IMR-90 (cell line): ENCODE data around the gene HPSE. TPM values are rescaled to one million over a fixed set of nuclear protein-coding genes. Genes with fewer than 3 reads are reported as not detected.

Experiments used
- ATAC-seq: fragments of 200-7000 bp; cut with Tn5 transposase; 2 replicates; pipeline ENCODE4 v1.9.1; 2020; ENCODE audit warnings: low read depth, mild to moderate bottlenecking, moderate library complexity
- BruUV-seq: library from RNA; stranded (reverse); fragments of 400-500 nt; replicated peaks from 2 replicates; lab custom pipeline; 2021; lab: Mats Ljungman, UMichigan
- CTCF ChIA-PET: fragments of 300-600 bp; formaldehyde crosslinking; extraction: SDS; loops from one replicate; lab custom pipeline; 2021; ENCODE audit warnings: antibody characterized with exemption; lab: Yijun Ruan, JAX
- POLR2A ChIA-PET: fragments of 300-600 bp; sonication (Branson Sonifier 250); formaldehyde crosslinking; loops from one replicate; lab custom pipeline; 2022; ENCODE audit warnings: antibody characterized with exemption; ENCODE audit not compliant: unreplicated experiment; lab: Charles Lee
- DNase-seq: peaks from one replicate; pipeline ENCODE4 v3.0.0; 2013
- H2AFZ ChIP-seq: replicated peaks from 2 replicates; pipeline ENCODE3; 2013; ENCODE audit warnings: low read length, mild to moderate bottlenecking; ENCODE audit not compliant: poor library complexity
- H2AK5ac ChIP-seq: 2 replicates; pipeline ENCODE4 v1.6.1; 2013; ENCODE audit warnings: low read depth, low read length, inconsistent platforms
- H2AK9ac ChIP-seq: replicated peaks from 2 replicates; pipeline ENCODE3; 2013; ENCODE audit warnings: mild to moderate bottlenecking, low read depth, low read length, moderate library complexity; ENCODE audit not compliant: poor library complexity
- H2BK120ac ChIP-seq: 2 replicates; pipeline ENCODE4 v1.6.1; 2013; ENCODE audit warnings: low read depth, low read length, inconsistent platforms
- H2BK15ac ChIP-seq: 3 replicates; pipeline ENCODE4 v1.6.1; 2013; ENCODE audit warnings: low read depth, low read length, inconsistent platforms
- H2BK20ac ChIP-seq: 2 replicates; pipeline ENCODE4 v1.6.1; 2013; ENCODE audit warnings: low read depth, mild to moderate bottlenecking, inconsistent platforms, low read length, moderate library complexity
- H2BK5ac ChIP-seq: 2 replicates; pipeline ENCODE4 v1.6.1; 2013; ENCODE audit warnings: mild to moderate bottlenecking, low read depth, low read length, inconsistent platforms; ENCODE audit not compliant: poor library complexity, severe bottlenecking
- H3K14ac ChIP-seq: replicated peaks from 2 replicates; pipeline ENCODE4 v1.6.1; 2013; ENCODE audit warnings: low read depth, low read length, inconsistent platforms
- H3K18ac ChIP-seq: 2 replicates; pipeline ENCODE4 v1.6.1; 2013; ENCODE audit warnings: low read depth, low read length, control low read depth
- H3K23ac ChIP-seq: 2 replicates; pipeline ENCODE4 v1.6.1; 2013; ENCODE audit warnings: low read depth, low read length, inconsistent platforms
- H3K27ac ChIP-seq: 2 replicates; pipeline ENCODE4 v1.5.1; 2013; ENCODE audit warnings: mild to moderate bottlenecking, control low read depth, low read length; ENCODE audit not compliant: insufficient read depth
- H3K27me3 ChIP-seq: 2 replicates; pipeline ENCODE4 v1.6.1; 2013; ENCODE audit warnings: low read length; ENCODE audit not compliant: control insufficient read depth, insufficient read depth
- H3K36me3 ChIP-seq: 2 replicates; pipeline ENCODE4 v1.6.1; 2013; ENCODE audit warnings: low read length, mixed read lengths; ENCODE audit not compliant: control insufficient read depth, insufficient read depth
- H3K4ac ChIP-seq: 2 replicates; pipeline ENCODE4 v1.6.1; 2013; ENCODE audit warnings: low read depth, low read length, inconsistent platforms
- H3K4me1 ChIP-seq: 2 replicates; pipeline ENCODE4 v1.6.1; 2013; ENCODE audit warnings: low read length, mixed read lengths; ENCODE audit not compliant: control insufficient read depth, insufficient read depth
- H3K4me2 ChIP-seq: 2 replicates; pipeline ENCODE4 v1.6.1; 2013; ENCODE audit warnings: low read depth, mild to moderate bottlenecking, control low read depth, low read length, moderate library complexity
- H3K4me3 ChIP-seq: 2 replicates; pipeline ENCODE4 v1.5.1; 2013; ENCODE audit warnings: low read depth, mild to moderate bottlenecking, control low read depth, low read length, moderate library complexity; ENCODE audit not compliant: insufficient read depth
- H3K56ac ChIP-seq: 2 replicates; pipeline ENCODE4 v1.6.1; 2013; ENCODE audit warnings: low read length, inconsistent platforms; ENCODE audit not compliant: insufficient read depth; ENCODE audit errors: extremely low read depth
- H3K79me1 ChIP-seq, 2 experiments: 2 replicates each; pipeline ENCODE4 v1.6.1; 2013; ENCODE audit warnings: low read length in 2 of 2, inconsistent platforms in 1 of 2, low read depth in 1 of 2
- H3K9ac ChIP-seq: 2 replicates; pipeline ENCODE4 v1.6.1; 2013; ENCODE audit warnings: low read depth, low read length, control low read depth
- H3K9me1 ChIP-seq: 2 replicates; pipeline ENCODE4 v1.6.1; 2013; ENCODE audit warnings: low read length, inconsistent platforms; ENCODE audit not compliant: insufficient read depth
- H3K9me3 ChIP-seq: 2 replicates; pipeline ENCODE4 v1.6.1; 2013; ENCODE audit warnings: low read length; ENCODE audit not compliant: control insufficient read depth, insufficient read depth
- H4K20me1 ChIP-seq: 2 replicates; pipeline ENCODE4 v1.6.1; 2013; ENCODE audit warnings: low read length, inconsistent platforms; ENCODE audit not compliant: insufficient read depth
- H4K5ac ChIP-seq: 2 replicates; pipeline ENCODE4 v1.6.1; 2013; ENCODE audit warnings: mild to moderate bottlenecking, low read depth, low read length, control low read depth
- H4K8ac ChIP-seq, 2 experiments: 2 replicates each; pipeline ENCODE4 v1.6.1; 2013; ENCODE audit warnings: low read depth in 2 of 2, low read length in 2 of 2, control low read depth in 1 of 2, inconsistent platforms in 1 of 2
- H4K91ac ChIP-seq: 2 replicates; pipeline ENCODE4 v1.6.1; 2013; ENCODE audit warnings: low read depth, low read length, inconsistent platforms; ENCODE audit not compliant: insufficient read depth
- BHLHE40 ChIP-seq: fragments of 150-350 bp; IDR thresholded peaks from 2 replicates; pipeline ENCODE4 v1.6.1; 2016; ENCODE audit warnings: mild to moderate bottlenecking, low read depth, low read length
- CEBPB ChIP-seq: IDR thresholded peaks from 2 replicates; pipeline ENCODE4 v1.6.1; 2012; ENCODE audit warnings: low read depth, low read length, improper control_type of control experiment
- CHD1 ChIP-seq: IDR thresholded peaks from 2 replicates; pipeline ENCODE4 v1.6.1; 2012; ENCODE audit warnings: low read depth, low read length, improper control_type of control experiment
- ELK1 ChIP-seq: fragments of 150-350 bp; IDR thresholded peaks from 2 replicates; pipeline ENCODE4 v1.6.1; 2016; ENCODE audit warnings: low read depth, mild to moderate bottlenecking, low read length, moderate library complexity, borderline replicate concordance
- FOS ChIP-seq: fragments of 150-350 bp; IDR thresholded peaks from 2 replicates; pipeline ENCODE4 v1.6.1; 2016; ENCODE audit warnings: low read depth, low read length
- MAFK ChIP-seq: IDR thresholded peaks from 2 replicates; pipeline ENCODE4 v1.6.1; 2012; ENCODE audit warnings: low read depth, low read length, improper control_type of control experiment
- MAZ ChIP-seq: IDR thresholded peaks from 2 replicates; pipeline ENCODE4 v1.6.1; 2012; ENCODE audit warnings: low read depth, mild to moderate bottlenecking, low read length, improper control_type of control experiment, moderate library complexity, borderline replicate concordance
- MXI1 ChIP-seq: IDR thresholded peaks from 2 replicates; pipeline ENCODE4 v1.6.1; 2012; ENCODE audit warnings: low read depth, mild to moderate bottlenecking, low read length, moderate library complexity, borderline replicate concordance
- NFE2L2 ChIP-seq: fragments of 150-350 bp; IDR thresholded peaks from 2 replicates; pipeline ENCODE4 v1.6.1; 2016; ENCODE audit warnings: low read depth, mild to moderate bottlenecking, low read length
- POLR2A ChIP-seq: IDR thresholded peaks from 2 replicates; pipeline ENCODE4 v1.6.1; 2012; ENCODE audit warnings: mild to moderate bottlenecking, low read depth, low read length
- RAD21 ChIP-seq: IDR thresholded peaks from 2 replicates; pipeline ENCODE4 v1.6.1; 2012; ENCODE audit warnings: low read length, improper control_type of control experiment
- RCOR1 ChIP-seq: IDR thresholded peaks from 2 replicates; pipeline ENCODE4 v1.6.1; 2012; ENCODE audit warnings: mild to moderate bottlenecking, low read length, improper control_type of control experiment; ENCODE audit not compliant: insufficient replicate concordance
- RFX5 ChIP-seq: IDR thresholded peaks from 2 replicates; pipeline ENCODE4 v1.8.0; 2012; ENCODE audit warnings: low read depth, mild to moderate bottlenecking, low read length, moderate library complexity
- SMC3 ChIP-seq: fragments of 150-350 bp; IDR thresholded peaks from 2 replicates; pipeline ENCODE4 v1.6.1; 2016; ENCODE audit warnings: low read depth, mild to moderate bottlenecking, antibody characterized with exemption, low read length, moderate library complexity
- dilution Hi-C: fragments of 300-500 bp; cut with HindIII; formaldehyde crosslinking; loops from one replicate; pipeline ENCODE4 v1.14.3; 2018; ENCODE audit warnings: low sequenced_read_pairs; ENCODE audit not compliant: unreplicated experiment
- in situ Hi-C: fragments of 300-500 bp; cut with MboI; formaldehyde crosslinking; loops from 3 replicates; pipeline ENCODE4 v1.14.3; 2019; ENCODE audit warnings: low sequenced_read_pairs, inconsistent platforms, mixed read lengths
- intact Hi-C: fragments of 100-400 bp; cut with micrococcal nuclease; formaldehyde crosslinking; loops from 2 replicates; pipeline ENCODE4 v1.10.0; 2022
- polyA plus RNA-seq, 3 experiments: library from polyadenylated mRNA; depleted of rRNA; stranded (reverse); fragments of >200 nt; gene quantifications; 2 replicates each; pipeline ENCODE4 v1.2.3, GENCODE V29; 2012; ENCODE audit warnings: low replicate concordance in 1 of 3
- total RNA-seq: library from RNA; depleted of rRNA; stranded (reverse); fragments of >200 nt; gene quantifications from 2 replicates; pipeline ENCODE4 v1.2.3, GENCODE V29; 2012
- TF ChIP-seq, protein P1 (sequence below): fragments of 150-350 bp; IDR thresholded peaks from 2 replicates; pipeline ENCODE4 v1.6.1; 2017; ENCODE audit warnings: mild to moderate bottlenecking, antibody characterized with exemption, low read length, low read depth
- TF ChIP-seq, protein P2 (sequence below): conservative IDR thresholded peaks from 2 replicates; pipeline ENCODE4 v1.5.1; 2012; ENCODE audit warnings: mild to moderate bottlenecking, low read depth, low read length, improper control_type of control experiment

The HPSE gene
- total and polyA plus RNA-seq, 2 of the 4 experiments (the other 2 are of a cell fraction), result under 0.01 to 0.09 TPM

- H2AK9ac ChIP-seq, result no peak overlapping the region
- 0 out of 4 replicates have a peak, but pooled peaks cover 0 to 3% of the 10 kb centered on the region in 2 experiments for H3K79me1 ChIP-seq
- peak overlapping the region; percentile 86 for H4K91ac ChIP-seq
- ChIA-PET POLR2A (no interaction called here), CTCF (no interaction called here)
- H2AK5ac ChIP-seq, result 0 out of 2 replicates have a peak overlapping the region, but pooled peaks have one; percentile 37
- H3K9ac ChIP-seq, result no peak overlapping the region
- H4K5ac ChIP-seq, result no peak overlapping the region
- peak overlapping the region; percentile 54; the same call in 1 of the 2 replicates for H3K18ac ChIP-seq
- H2BK5ac ChIP-seq, result no peak overlapping the region
- DNase-seq (no peak), ATAC-seq (no peak)
- H3K4ac ChIP-seq, result peak overlapping the region; percentile 88
- no TSS peak for BruUV-seq
- H3K56ac ChIP-seq, result no peak overlapping the region
- no peaks in the 10 kb centered on the region for H3K9me3 ChIP-seq
- no peak overlapping the region for H3K4me3 ChIP-seq
- H3K4me2 ChIP-seq, result no peak overlapping the region
- peaks cover 3% of the 10 kb centered on the region; the same call in 1 of the 2 replicates for H3K36me3 ChIP-seq
- H2BK120ac ChIP-seq, result peak overlapping the region; percentile 95
- intact Hi-C loops, result no loop called here
- H2BK15ac ChIP-seq, result peak overlapping the region; percentile 93
- H3K27ac ChIP-seq, result no peak overlapping the region
- no peaks in the 10 kb centered on the region for H3K27me3 ChIP-seq
- peak overlapping the region; percentile 98 for H2BK20ac ChIP-seq
- peak overlapping the region; percentile 26; the same call in 1 of the 2 replicates for H3K23ac ChIP-seq
- peaks cover 8% of the 10 kb centered on the region for H3K4me1 ChIP-seq
- dilution Hi-C loops, result no loop called here
- H4K8ac ChIP-seq, result 0 out of 4 replicates have a peak overlapping the region, but pooled peaks of 1 of the 2 experiments have one; percentile 52
- no peak for TF ChIP-seq SMC3
- TF ChIP-seq BHLHE40, result no peak
- no peak for TF ChIP-seq CEBPB
- no peak for TF ChIP-seq RAD21
- no peak for TF ChIP-seq MXI1
- no peak for TF ChIP-seq ELK1
- no peak for TF ChIP-seq NFE2L2
- TF ChIP-seq MAFK, result no peak
- TF ChIP-seq, protein P1, sequence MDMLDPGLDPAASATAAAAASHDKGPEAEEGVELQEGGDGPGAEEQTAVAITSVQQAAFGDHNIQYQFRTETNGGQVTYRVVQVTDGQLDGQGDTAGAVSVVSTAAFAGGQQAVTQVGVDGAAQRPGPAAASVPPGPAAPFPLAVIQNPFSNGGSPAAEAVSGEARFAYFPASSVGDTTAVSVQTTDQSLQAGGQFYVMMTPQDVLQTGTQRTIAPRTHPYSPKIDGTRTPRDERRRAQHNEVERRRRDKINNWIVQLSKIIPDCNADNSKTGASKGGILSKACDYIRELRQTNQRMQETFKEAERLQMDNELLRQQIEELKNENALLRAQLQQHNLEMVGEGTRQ, result no peak
- TF ChIP-seq RFX5, result no peak
- TF ChIP-seq RCOR1, result no peak
- TF ChIP-seq, protein P2, sequence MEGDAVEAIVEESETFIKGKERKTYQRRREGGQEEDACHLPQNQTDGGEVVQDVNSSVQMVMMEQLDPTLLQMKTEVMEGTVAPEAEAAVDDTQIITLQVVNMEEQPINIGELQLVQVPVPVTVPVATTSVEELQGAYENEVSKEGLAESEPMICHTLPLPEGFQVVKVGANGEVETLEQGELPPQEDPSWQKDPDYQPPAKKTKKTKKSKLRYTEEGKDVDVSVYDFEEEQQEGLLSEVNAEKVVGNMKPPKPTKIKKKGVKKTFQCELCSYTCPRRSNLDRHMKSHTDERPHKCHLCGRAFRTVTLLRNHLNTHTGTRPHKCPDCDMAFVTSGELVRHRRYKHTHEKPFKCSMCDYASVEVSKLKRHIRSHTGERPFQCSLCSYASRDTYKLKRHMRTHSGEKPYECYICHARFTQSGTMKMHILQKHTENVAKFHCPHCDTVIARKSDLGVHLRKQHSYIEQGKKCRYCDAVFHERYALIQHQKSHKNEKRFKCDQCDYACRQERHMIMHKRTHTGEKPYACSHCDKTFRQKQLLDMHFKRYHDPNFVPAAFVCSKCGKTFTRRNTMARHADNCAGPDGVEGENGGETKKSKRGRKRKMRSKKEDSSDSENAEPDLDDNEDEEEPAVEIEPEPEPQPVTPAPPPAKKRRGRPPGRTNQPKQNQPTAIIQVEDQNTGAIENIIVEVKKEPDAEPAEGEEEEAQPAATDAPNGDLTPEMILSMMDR, result no peak
- TF ChIP-seq CHD1, result no peak
- no peak for TF ChIP-seq FOS
- no peak for TF ChIP-seq MAZ
- TF ChIP-seq POLR2A, result no peak
- no peak overlapping the region for H2AFZ ChIP-seq
- peak overlapping the region; percentile 81; the same call in 1 of the 2 replicates for H3K14ac ChIP-seq
- H3K9me1 ChIP-seq, result peaks cover 7% of the 10 kb centered on the region
- no peaks in the 10 kb centered on the region for H4K20me1 ChIP-seq
- in situ Hi-C loops, result loop anchor here (5.0 kb wide), 1 partner anchor 191 kb away; no protein-coding TSS in a partner anchor
These were observed 76.2 kb downstream of the HPSE start for GRCh38 chr4:83258461-83258860.
